ENCODE measurements around the gene RAPGEF4. TPM values are rescaled to one million over a fixed set of nuclear protein-coding genes. Genes with fewer than 3 reads are reported as not detected.

RAPGEF4 gene
- total and polyA plus RNA-seq, 2 of the 13 experiments (the other 11 are each of a cell fraction or from before 2014, with no cell fraction given), result 0.78 to 0.91 TPM

GRCh38 chr2:172908275-172908674, 172.6 kb downstream of the RAPGEF4 start:
- ChIA-PET CTCF (ENCODE audit: low intra/inter-chr PET ratio, low total read pairs) (no interaction called here), POLR2A (no interaction called here)
- in situ Hi-C loops (cut with HindIII; ENCODE audit: extremely low pct_ligation_motif_present, low pct_unique_long_range_greater_than_20kb) (no loop called here), intact Hi-C loops (cut with micrococcal nuclease; ENCODE audit: unreplicated experiment) (no loop called here)
- no peak for TF ChIP-seq SP4 (CRISPR knock-in tag; IDR thresholded peaks at IDR 0.05)
- no peak for TF ChIP-seq ZNF224 (CRISPR knock-in tag; IDR thresholded peaks at IDR 0.05)
- TF ChIP-seq, protein P1, sequence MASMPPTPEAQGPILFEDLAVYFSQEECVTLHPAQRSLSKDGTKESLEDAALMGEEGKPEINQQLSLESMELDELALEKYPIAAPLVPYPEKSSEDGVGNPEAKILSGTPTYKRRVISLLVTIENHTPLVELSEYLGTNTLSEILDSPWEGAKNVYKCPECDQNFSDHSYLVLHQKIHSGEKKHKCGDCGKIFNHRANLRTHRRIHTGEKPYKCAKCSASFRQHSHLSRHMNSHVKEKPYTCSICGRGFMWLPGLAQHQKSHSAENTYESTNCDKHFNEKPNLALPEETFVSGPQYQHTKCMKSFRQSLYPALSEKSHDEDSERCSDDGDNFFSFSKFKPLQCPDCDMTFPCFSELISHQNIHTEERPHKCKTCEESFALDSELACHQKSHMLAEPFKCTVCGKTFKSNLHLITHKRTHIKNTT (CRISPR knock-in tag; IDR thresholded peaks at IDR 0.05), result no peak
- no peak for TF ChIP-seq ZNF10 (CRISPR knock-in tag; IDR thresholded peaks at IDR 0.05; ENCODE audit: borderline replicate concordance, low read depth)
- no peak for TF ChIP-seq AGO1 (IDR thresholded peaks at IDR 0.05; ENCODE audit: low read depth, low read length, poor library complexity, severe bottlenecking)
- TF ChIP-seq, protein P2, sequence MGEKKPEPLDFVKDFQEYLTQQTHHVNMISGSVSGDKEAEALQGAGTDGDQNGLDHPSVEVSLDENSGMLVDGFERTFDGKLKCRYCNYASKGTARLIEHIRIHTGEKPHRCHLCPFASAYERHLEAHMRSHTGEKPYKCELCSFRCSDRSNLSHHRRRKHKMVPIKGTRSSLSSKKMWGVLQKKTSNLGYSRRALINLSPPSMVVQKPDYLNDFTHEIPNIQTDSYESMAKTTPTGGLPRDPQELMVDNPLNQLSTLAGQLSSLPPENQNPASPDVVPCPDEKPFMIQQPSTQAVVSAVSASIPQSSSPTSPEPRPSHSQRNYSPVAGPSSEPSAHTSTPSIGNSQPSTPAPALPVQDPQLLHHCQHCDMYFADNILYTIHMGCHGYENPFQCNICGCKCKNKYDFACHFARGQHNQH (CRISPR knock-in tag; IDR thresholded peaks at IDR 0.05), result no peak
- Histone ChIP-seq H3K4me3 (replicated peaks in 1 of 3; ENCODE audit: insufficient read depth in 1 of 3, low read depth in 2 of 3, low read length in 3 of 3) (no peak overlapping the region), H3K27ac (ENCODE audit: extremely low read length, insufficient read depth, low read length) (no peak overlapping the region), H3K9me3 (ENCODE audit: low read length) (no peaks in the 10 kb centered on the region), H4K20me1 (ENCODE audit: insufficient read depth, low read length) (no peaks in the 10 kb centered on the region), H3K27me3 (ENCODE audit: control insufficient read depth in 1 of 2, insufficient read depth in 2 of 2, low read length in 2 of 2) (no peaks in the 10 kb centered on the region; a peak in 1 of 5 replicates), H3K4me2 (ENCODE audit: low read depth, low read length) (no peak overlapping the region), H3K9ac (ENCODE audit: insufficient read depth, low read depth, low read length) (no peak overlapping the region), H2AFZ (ENCODE audit: low read length) (no peak overlapping the region), H3K79me2 (ENCODE audit: insufficient read depth, low read length) (no peaks in the 10 kb centered on the region), H3K4me1 (ENCODE audit: insufficient read depth, low read length) (no peaks in the 10 kb centered on the region), H3K36me3 (replicated peaks in 1 of 2; ENCODE audit: control insufficient read depth in 1 of 2, insufficient read depth in 2 of 2, low read length in 2 of 2) (no peaks in the 10 kb centered on the region)
- DNase-seq (ENCODE audit: low spot score) (no peak), FAIRE-seq (no peak), ATAC-seq (no peak)
- WGBS (ENCODE audit: low lambda C conversion rate), result 0% methylated on average over 3 of the region's 3 CpGs
- BruUV-seq (replicated peaks), result no TSS peak

DNA sequence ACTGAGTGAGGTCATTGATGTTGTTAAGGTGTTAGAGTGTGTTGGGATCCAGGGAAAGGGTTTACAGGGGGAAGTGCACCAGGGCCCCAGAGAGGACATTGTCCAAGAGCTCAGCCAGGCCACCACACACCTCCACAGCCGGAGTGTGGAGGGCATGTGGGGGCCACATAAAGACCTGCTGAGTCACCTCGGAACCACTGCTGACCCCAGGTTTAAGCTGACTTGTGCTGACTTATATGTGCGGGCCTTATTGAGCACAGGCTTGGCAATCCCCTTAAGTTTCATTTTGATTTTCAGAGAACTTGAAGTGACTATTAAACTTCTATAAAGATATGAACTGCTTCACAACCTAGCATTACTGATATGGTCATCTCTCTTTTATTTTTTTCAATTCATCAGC, 173.8 kb downstream of the RAPGEF4 start:
- H3K9me3 ChIP-seq (ENCODE audit: low read length), result no peaks in the 10 kb centered on the region
- H3K27ac ChIP-seq (ENCODE audit: extremely low read length, insufficient read depth, low read length), result no peak overlapping the region
- H3K36me3 ChIP-seq (replicated peaks in 1 of 2; ENCODE audit: control insufficient read depth in 1 of 2, insufficient read depth in 2 of 2, low read length in 2 of 2), result no peaks in the 10 kb centered on the region
- H3K79me2 ChIP-seq (ENCODE audit: insufficient read depth, low read length), result no peaks in the 10 kb centered on the region
- CTCF ChIA-PET (ENCODE audit: low intra/inter-chr PET ratio, low total read pairs), result no interaction called here
- no peak overlapping the region for H3K4me2 ChIP-seq (ENCODE audit: low read depth, low read length)
- ATAC-seq (no peak), DNase-seq (ENCODE audit: low spot score) (no peak), FAIRE-seq (no peak)
- POLR2A ChIA-PET, result no interaction called here
- H4K20me1 ChIP-seq (ENCODE audit: insufficient read depth, low read length), result no peaks in the 10 kb centered on the region
- in situ Hi-C loops (cut with HindIII; ENCODE audit: extremely low pct_ligation_motif_present, low pct_unique_long_range_greater_than_20kb), result no loop called here
- intact Hi-C loops (cut with micrococcal nuclease; ENCODE audit: unreplicated experiment), result no loop called here
- no peaks in the 10 kb centered on the region; a peak in 1 of 5 replicates for H3K27me3 ChIP-seq (ENCODE audit: control insufficient read depth in 1 of 2, insufficient read depth in 2 of 2, low read length in 2 of 2)
- H3K9ac ChIP-seq (ENCODE audit: insufficient read depth, low read depth, low read length), result no peak overlapping the region
- no peaks in the 10 kb centered on the region for H3K4me1 ChIP-seq (ENCODE audit: insufficient read depth, low read length)
- no peak overlapping the region for H2AFZ ChIP-seq (ENCODE audit: low read length)
- no peak overlapping the region for H3K4me3 ChIP-seq (replicated peaks in 1 of 3; ENCODE audit: insufficient read depth in 1 of 3, low read depth in 2 of 3, low read length in 3 of 3)
- 60% methylated on average over 2 of the region's 3 CpGs for WGBS (ENCODE audit: low lambda C conversion rate)
- no TSS peak for BruUV-seq (replicated peaks)
- TF ChIP-seq TBX2 (CRISPR knock-in tag; IDR thresholded peaks at IDR 0.05; ENCODE audit: borderline replicate concordance), result no peak
- TF ChIP-seq, protein P3, sequence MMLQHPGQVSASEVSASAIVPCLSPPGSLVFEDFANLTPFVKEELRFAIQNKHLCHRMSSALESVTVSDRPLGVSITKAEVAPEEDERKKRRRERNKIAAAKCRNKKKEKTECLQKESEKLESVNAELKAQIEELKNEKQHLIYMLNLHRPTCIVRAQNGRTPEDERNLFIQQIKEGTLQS (CRISPR knock-in tag; IDR thresholded peaks at IDR 0.05), result no peak
- TF ChIP-seq NFYC (CRISPR knock-in tag; IDR thresholded peaks at IDR 0.05), result no peak
- TF ChIP-seq, protein P4, sequence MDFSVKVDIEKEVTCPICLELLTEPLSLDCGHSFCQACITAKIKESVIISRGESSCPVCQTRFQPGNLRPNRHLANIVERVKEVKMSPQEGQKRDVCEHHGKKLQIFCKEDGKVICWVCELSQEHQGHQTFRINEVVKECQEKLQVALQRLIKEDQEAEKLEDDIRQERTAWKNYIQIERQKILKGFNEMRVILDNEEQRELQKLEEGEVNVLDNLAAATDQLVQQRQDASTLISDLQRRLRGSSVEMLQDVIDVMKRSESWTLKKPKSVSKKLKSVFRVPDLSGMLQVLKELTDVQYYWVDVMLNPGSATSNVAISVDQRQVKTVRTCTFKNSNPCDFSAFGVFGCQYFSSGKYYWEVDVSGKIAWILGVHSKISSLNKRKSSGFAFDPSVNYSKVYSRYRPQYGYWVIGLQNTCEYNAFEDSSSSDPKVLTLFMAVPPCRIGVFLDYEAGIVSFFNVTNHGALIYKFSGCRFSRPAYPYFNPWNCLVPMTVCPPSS (IDR thresholded peaks at IDR 0.05), result no peak
- TF ChIP-seq ZKSCAN5 (CRISPR knock-in tag; IDR thresholded peaks at IDR 0.05), result no peak

Measured in HepG2 (cell line).